PFSK-1 (cell line): ENCODE data around the gene MAPKAPK2.

Experiments used
- POLR2AphosphoS5 ChIP-seq: IDR thresholded peaks from 2 replicates; pipeline ENCODE4 v1.6.1; 2012; ENCODE audit warnings: low read depth, mild to moderate bottlenecking, control low read depth, low read length, moderate library complexity
- REST ChIP-seq, 2 experiments: IDR thresholded peaks; 2 replicates each; pipeline versions ENCODE4 v1.6.1 to v1.8.0; 2011 to 2012; ENCODE audit warnings: low read depth in 2 of 2, low read length in 2 of 2, control low read depth in 1 of 2, inconsistent platforms in 1 of 2, mild to moderate bottlenecking in 1 of 2, moderate library complexity in 1 of 2; ENCODE audit not compliant: insufficient read depth in 1 of 2

GRCh38 chr1:206717674-206717989, 32.9 kb downstream of the MAPKAPK2 start:
- no peak for TF ChIP-seq POLR2AphosphoS5
- no peak for TF ChIP-seq REST (IDR thresholded peaks at IDR 0.05; ENCODE audit: insufficient read depth in 1 of 2, low read depth in 2 of 2, low read length in 2 of 2)
